NK-92 (cell line): Measurements from ENCODE around the gene LRP5.
"Not testable (repeated sequence)": the region's sequence is repeated elsewhere in the genome, so short reads cannot be mapped to it uniquely, and the experiment has no call there.

Experiments used
- DNase-seq: peaks from one replicate; lab custom pipeline; 2025; ENCODE audit not compliant: unreplicated experiment; lab: John Stamatoyannopoulos, UW

LRP5 gene

DNA sequence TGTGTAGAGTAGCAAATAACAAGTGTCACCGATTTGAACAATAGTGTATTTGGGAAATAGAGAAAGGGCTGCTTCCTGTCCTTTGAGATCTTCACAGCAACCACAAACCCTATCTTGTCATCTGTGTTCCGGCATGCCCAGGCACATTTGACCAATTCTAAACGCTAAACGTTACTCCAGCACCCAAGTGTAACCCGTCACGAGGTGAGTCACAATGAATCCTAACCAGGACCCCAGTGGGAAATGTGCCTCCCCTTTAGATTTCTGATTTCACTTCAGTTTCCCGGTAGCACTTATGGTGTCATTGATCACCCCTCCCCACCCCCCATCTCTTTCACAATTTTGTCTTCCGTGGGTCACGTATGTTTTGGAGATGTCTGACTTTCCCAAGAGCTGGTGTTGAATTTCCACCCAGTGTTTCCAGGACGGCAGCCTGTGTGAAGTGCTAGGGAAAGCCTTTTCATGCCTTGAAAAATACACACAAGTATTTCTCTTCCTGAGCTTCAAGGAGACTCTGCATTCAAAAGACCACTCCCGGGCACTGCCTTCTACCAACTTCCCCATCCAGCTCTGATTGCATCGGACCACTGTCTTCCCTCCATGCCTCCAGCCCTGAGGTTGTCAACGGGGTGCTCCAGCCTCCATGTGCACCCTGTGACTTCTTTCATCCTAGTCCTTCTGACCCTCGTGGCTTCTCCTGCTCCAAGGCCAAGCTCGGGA is 30.1 kb upstream of the LRP5 start:
- DNase-seq = no peak

DNA sequence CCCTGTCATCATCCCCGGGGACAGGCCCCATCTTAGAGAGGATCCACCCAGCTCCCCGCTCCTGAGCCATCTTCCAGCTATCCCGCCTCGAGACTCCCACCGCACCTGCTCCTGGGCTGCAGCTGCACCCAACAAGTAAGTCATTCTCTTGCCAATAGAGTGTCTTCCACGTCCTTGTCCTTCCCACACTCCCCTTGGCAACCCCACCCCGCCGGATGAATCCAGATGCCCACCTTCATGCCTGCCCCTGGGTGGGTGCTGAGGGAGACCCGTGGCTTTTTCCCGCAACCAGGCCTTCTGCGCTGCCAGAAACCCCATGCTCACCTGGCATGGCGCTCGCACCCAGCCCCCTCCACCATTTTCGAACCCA is 29.5 kb upstream of the LRP5 start:
- DNase-seq = no peak

DNA sequence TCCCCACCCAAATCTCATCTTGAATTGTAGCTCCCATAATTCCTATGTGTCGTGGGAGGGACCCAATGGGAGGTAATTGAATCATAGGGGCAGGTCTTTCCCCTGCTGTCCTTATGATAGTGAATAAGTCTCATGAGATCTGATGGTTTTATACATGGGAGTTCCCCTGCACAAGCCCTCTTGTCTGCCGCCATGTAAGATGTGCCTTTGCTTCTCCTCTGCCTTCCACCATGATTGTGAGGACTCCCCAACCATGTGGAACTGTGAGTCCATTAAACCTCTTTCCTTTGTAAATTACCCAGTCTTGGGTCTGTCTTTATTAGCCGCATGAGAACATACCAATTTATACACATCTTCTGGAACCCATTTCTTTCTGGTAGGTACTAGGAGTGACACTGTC is 27.8 kb upstream of the LRP5 start:
- not testable (repeated sequence) for DNase-seq

DNA sequence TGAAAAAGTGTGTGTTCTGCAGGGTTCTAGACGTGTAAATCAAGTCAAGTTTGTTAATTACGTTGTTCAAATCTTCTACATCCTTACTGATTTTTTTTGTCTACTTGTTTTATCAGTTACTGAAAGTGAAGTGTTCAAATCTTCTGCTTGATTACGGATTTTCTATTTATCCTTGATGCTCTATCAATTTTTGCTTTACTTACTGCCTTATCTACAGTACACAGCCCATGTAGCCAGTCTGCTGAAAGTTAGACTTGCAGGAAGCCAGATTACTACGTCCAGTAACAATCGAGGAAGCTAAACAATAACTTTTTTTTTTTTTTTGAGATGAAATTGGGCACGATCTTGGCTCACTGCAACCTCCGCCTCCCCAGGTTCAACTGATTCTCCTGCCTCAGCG is 25.0 kb upstream of the LRP5 start:
- DNase-seq = no peak

DNA sequence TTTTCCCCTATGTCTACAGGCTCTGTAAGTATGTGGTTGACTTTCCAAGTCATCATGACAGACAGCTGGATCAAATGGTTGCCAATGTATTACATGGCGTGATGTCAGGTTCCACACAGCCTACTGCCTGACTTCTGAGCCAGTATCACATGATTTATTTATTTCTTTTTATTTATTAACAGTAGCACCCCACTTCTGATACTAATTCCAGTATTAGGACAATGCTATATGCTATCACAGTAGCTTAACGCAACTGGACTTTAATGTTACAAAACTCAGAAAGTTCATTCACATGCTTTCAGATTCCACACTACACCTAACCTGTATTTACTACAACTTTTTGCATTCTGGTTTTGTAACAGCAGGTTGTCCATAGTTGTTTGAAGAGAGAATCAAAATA is 22.9 kb upstream of the LRP5 start:
- DNase-seq = no peak

DNA sequence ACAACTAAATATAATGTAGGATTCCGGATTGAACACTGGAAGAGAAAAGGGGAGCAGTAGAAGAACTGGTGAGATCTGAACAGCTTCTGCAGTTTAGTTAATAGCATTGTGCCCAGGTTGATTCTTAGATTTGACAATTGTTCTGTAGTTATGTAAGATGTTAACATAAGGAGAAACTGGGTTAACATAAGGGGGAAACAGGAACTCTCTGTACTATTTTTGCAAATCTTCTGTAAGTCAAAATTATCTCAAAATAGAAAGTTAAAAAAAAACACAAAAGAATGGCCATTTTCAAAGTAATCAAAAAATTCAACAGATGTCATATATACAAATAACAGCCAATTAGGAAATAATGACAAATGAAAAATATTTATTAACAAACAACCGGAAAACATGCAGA is 18.7 kb upstream of the LRP5 start:
- DNase-seq = no peak

DNA sequence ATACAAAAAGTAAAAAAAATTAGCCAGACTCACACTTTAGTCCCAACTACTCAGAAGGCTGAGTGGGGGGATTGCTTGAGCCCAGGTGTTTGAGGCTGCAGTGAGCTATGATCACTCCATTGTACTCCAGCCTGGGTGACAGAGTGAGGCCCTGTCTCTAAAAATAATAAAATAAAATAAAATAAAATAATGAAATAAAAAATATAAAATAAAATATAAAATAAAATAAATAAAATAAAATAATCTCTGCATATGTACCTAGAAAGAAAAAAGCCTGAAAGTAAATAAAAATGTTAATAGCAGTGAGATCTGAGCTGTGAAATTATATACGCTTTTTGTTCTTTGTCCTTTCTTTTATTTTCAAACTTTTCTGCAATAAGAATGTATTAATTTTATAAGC is 17.1 kb upstream of the LRP5 start:
- no peak for DNase-seq

DNA sequence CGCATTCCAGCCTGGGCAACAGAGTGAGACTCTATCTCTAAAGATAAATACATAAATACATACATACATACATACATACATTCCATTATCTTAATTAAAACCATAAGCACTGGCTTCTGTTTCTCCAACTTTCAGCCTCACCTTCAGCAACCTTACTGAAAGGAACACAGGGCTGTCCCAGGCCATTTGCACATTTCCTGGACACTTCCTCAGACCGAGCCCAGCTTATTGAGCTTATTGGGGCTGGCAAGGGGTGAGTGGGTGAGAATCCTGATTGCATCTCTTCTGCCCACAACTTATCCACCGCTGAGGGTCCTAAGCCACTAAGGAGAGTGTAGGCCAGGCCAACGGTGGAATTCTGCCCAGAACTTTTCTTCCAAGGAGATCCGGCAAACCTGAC is 16.5 kb upstream of the LRP5 start:
- no peak for DNase-seq

DNA sequence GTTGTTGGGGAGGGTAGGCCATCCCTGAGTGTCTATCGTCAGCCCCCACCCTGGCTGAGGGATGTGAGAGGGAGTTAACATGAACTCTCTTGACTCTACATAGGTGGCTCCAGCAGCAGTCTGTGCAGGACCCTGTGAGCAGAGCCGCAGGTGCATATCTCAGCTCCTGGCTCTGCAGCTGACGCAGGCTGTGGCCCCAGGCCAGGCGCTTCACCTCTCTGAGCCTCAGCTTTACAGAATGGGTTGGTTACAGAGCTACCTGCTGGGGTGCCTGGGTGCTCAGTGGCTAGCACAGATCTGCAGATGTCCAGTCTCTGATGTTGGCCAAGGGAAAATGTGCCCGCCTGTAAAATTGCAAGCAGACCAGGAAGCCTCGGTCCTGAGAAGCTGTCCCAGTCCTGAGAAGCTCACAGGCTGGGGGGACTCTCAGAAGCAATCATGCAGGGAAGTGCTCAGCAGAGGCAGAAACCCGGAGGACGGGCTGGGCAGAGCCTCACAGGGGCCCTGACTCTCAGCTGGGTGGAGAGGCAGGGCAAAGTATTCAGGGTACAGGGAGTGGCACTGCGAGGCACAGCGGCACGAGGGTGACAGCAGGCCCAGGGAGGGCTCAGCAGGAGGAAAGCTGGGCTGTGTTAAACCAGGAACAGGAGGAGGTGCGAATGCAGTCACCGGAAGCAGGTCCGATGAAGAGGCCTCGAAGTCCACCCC is 15.9 kb upstream of the LRP5 start:
- DNase-seq = no peak

DNA sequence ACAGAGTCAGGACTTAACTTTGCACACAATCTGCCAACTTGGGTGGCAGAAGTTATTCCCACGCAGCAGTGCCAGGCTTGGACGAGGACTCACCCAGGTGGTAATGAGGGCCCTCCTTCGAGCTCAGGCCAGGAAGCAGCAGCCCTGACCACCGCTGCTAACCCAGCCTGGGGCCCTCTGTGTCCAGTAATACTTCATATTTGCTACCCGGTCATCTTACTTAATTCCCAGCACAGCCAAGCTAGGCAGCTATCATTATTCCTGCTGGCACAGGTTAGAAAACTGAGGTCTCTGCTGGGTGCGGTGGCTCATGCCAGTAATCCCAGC is 15.4 kb upstream of the LRP5 start:
- no peak for DNase-seq

DNA sequence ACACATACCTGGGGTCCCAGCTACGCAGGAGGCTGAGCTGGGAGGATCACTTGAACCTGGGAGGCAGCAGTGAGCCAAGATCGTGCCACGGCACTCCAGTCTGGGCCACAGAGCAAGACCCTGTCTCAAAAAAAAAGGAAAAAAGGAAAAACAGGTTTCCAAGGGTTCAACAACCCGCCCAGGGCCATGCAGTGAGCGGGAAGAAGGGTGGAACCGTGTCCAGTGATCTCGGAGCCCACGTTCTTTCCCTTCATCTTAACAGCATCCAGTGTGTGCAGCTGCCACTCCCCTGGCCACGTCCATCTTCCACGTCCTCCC is 14.9 kb upstream of the LRP5 start:
- DNase-seq = no peak

DNA sequence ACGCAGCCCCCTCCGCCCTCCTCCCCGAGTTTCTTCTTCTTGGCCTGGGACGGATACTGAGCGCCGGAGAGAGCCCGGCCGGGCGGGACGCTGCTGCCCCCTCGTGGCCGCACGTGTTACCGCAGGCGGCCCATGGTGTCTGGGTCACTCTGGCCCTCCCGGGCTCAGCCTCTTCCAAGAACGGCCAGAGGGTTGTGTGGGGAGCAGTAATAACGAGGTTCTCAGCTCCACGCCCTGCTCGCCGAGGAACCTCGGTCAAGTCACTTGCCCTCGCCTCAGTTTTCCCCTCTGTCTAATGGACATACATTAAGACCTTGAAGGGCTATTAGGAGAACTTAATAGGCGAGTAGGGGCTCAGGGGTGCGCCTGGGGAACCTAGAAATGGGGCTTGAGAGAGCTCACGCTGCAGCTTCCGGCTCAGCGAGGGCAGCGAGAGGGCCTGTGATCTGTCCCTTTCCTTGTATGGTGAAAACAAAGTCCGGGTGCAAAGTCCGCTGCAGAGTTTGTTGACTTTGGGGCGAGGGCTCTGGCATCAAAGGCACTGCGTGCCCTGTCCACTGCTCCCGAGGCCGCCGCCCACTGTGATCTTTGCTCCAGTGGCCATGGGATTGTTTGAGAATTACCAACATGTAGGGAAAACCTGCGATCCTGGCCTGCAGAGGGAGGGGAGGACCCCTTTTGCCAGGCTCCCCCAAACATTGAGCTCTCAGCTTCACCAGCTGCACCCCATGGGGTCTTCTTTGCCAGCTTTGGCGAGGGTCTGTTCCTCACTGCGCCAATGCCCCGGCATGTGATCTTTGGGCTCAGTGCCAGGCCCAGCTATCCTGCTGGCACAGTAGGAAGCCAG is 14.4 kb upstream of the LRP5 start:
- DNase-seq = no peak

DNA sequence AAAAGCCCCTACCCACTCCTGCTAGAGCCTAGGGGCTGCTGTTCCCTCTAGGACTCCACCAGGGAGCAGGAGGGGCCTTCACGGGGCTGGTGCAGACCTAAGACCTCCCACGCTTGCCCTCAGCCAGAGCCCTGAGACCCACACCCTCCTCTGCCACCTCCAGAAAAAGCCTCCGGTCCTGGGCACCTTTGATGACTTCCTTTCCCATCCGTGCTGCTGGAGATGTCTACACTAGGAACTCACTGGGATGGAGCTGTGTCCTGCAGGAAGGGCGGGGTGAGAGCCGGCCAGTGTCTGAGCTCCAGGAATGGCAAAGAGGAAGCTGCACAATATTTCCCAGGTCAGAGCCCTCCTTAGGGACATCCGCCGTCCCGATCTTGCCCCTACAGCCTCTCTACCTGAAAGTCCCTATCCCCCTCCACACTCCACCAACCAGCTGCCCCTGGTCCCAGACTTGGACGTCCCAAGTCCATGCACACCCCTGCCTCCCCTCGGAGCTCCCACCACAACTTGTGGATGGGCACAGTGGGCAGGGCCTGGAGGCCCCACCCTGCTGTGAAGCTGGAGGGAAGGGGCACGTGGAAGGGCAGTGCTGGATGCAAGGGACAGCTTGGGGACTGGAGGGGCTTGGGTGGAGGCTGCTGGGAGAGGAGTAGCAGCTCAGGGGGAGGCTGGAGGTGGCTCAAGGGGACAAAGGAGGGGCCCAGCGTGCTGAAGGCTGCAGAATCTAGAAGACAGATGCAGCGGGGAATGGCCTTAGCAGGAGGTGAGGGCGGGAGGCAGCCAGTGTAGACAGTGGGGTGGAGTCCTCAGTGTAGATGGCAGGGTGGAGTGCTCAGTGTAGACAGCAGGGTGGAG is 13.5 kb upstream of the LRP5 start:
- no peak for DNase-seq

DNA sequence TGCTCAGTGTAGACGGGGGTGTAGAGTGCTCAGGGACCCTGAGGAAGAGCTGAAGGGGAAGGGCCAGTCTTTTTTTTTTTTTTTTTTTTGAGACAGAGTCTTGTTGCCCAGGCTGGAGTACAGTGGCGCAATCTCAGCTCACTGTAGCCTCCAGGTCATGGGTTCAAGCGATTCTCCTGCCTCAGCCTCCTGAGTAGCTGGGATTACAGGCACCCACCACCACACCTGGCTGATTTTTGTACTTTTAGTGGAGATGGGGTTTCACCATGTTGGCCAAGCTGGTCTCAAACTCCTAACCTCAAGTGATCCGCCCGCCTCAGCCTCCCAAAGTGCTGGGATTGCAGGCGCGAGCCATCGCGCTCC is 12.9 kb upstream of the LRP5 start:
- not testable (repeated sequence) for DNase-seq

DNA sequence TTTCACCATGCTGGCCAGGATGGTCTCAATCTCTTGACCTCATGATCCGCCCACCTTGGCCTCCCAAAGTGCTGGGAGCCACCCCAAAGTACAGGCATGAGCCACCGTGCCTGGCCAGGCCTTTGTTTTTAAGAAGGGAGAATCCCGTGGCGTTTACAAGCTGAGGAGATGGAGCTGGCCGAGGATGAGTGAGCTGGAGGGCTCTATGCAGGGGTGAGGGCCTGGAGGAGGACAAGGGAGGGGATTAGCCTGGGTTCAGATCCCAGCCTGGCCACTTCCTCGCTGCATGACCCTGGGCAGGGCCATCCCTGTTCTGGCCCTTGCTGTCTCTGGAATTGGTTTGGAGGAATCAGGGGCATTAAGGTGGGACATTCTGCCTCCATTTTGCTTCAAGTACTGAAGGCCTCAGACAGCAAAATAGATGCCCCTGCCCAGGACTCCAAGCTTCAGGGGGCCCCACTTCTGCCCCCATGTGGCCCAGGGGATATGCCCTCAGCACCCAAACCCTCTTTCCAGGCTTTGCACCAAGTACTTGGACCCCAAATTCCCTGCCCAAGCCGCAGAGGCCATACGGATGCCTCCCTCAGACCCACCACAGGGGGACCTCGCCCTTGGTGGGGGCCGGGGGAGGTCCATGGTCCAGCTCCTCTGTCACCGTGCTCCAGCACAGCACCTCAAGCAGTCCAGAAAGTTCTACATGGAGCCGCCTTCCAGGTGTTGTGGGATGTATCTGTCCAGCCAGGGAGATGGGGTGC is 12.1 kb upstream of the LRP5 start:
- no peak for DNase-seq

DNA sequence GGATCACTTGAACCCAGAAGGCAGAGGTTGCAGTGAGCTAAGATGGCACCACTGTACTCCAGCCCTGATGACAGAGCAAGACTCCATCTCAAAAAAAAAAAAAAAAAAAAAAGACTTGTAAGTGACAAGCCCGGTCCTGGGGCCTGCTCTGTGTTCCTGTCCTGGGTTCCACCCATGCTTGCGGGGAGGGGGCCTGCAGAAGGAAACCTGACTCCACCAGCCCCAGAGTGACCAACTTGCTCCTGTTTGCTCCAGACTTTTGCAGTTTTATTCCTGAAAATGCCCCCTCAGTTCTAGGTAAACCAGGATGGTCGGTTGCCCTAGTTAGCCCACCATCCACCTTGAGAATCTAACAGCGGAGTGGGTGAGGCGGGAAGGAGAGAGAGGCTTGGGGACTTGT is 10.1 kb upstream of the LRP5 start:
- DNase-seq = no peak

DNA sequence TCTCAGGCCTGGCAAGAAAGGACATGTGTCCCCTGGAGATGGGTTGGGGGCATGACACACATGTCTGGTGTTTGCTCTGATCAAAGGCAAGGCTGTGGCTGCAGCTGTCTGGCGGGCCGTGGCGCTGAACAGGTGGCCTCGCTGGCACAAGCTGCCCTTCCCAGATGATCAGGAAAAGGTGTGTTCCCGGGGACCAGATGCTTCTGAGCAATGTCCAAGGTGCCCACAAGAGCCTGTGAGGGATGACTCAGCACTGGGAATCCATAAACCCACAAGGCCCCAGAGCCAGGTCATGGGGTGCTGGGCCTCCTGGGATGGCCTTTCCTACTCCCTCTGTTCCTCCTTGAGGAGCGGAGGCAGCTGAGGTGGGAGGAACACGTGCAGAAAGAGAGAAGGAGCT is 9.7 kb upstream of the LRP5 start:
- DNase-seq = no peak

DNA sequence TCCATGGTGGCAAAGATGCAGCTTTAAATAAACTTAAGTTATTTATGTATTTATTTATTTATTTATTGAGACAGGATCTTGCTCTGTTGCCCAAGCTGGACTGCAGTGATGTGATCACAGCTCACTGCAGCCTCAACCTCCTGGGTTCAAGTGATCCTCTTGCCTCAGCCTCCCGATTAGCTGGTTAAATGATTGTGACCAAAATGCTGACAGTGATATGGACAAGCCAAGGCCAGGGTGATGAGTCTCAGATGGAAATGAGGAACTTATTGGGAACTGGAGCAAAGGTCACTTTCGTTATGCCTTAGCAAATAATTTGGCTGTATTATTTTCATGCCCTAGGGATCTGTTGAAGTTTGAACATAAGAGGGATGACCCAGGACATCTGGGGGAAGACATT is 9.3 kb upstream of the LRP5 start:
- DNase-seq = no peak

DNA sequence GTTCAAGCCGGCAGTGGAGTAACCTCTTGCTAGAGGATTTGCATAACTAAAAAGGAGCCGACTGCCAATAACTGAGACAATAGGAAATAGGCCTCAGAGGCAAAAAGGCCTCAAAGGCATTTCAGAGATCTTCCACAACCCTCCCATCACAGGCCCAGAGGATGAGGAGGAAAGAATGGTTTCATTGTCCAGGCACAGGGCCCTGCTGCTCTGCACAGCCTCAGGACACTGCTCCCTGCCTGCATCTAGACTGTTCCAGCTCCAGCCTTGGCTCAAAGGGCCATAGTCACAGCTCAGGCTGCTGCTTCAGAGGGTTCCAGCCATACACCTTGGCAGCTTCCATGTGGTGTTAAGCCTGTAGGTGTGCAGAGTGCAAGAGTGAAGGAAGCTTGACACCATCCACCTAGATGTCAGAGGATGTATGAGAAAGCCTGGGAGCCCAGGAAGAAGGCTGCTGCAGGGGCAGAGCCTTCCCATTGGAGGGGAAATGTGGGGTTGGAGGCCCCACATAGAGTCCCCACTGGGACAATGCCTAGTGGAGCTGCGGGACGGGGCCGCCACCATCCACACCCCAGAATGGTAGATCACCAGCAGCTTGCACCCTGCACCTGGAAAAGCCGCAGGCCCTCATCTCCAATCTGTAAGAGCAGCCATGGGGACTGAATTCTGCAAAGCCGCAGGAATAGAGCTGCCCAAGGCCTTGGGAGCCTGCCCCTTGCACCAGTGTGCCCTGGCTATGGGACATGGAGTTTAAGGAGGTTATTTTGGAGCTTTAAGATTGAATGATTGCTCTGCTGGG is 8.2 kb upstream of the LRP5 start:
- DNase-seq = no peak

DNA sequence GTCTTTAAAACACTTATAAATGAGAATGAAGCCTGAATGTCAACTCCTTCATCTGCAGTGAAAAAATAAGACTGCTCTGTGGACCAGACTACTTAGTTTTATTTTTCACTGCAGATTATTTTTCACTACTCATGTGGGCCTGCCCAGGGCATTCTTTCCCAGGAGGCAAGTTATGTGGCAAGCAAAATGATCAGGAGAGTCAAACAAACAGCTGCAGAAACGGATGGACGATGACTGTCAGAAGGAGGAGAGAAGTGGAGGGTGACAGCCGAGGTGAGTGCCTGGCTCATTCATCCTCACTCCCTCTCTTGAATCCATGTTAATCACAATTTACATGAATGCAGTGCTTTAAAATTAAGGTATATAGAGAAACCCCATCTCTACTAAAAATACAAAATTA is 5.8 kb upstream of the LRP5 start:
- DNase-seq = no peak
